HG03159 (cell line): Measurements from ENCODE around the gene FAM124A.

Experiments
- ATAC-seq: cut with Tn5 transposase; IDR thresholded peaks from one replicate; pipeline ENCODE4 v1.9.1; 2021; ENCODE audit warnings: mild to moderate bottlenecking, moderate library complexity; ENCODE audit not compliant: unreplicated experiment

FAM124A gene

DNA sequence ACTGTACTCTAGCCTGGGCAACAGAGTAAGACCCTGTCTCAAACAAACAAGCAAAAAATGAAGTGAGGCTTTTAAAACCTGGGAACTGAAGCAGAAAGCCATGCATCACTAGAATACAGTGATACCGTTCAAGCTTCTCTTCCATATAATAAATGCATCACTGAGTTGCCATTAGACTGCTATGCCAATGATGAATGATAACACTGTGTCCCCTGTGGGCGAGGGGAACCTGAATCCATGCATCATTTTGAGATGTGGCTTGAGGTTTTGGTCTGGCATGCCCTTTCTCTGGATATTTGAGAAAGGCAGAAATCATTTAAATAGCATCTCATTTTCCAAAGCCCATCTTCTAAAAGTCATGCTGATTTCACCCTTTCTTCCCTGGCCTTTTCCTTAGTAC lies 1.5 kb upstream of the FAM124A start:
- ATAC-seq = no peak

DNA sequence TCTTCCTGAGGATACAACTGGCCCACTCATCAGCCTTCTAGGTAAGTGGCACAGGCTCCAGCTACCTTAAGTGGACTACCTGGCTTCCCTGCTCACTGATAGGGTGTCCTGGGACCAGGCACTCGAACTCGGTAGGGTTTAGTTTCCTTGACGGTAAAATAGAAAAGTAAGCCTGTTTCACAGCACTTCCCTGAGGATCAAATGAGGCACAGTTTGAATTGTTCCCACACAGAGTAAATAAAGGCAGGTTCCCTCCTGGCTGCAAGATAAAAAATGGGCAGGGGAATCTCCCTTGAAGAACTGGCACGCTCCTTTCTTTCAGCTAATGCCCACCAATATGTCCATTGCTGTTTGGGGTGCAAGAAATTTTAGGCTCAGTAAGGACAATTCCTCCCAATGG lies 1.1 kb upstream of the FAM124A start:
- ATAC-seq = no peak

- ATAC-seq = no peak
Observed at GRCh38 chr13:51221674-51222036, 543 bp upstream of the FAM124A start.

DNA sequence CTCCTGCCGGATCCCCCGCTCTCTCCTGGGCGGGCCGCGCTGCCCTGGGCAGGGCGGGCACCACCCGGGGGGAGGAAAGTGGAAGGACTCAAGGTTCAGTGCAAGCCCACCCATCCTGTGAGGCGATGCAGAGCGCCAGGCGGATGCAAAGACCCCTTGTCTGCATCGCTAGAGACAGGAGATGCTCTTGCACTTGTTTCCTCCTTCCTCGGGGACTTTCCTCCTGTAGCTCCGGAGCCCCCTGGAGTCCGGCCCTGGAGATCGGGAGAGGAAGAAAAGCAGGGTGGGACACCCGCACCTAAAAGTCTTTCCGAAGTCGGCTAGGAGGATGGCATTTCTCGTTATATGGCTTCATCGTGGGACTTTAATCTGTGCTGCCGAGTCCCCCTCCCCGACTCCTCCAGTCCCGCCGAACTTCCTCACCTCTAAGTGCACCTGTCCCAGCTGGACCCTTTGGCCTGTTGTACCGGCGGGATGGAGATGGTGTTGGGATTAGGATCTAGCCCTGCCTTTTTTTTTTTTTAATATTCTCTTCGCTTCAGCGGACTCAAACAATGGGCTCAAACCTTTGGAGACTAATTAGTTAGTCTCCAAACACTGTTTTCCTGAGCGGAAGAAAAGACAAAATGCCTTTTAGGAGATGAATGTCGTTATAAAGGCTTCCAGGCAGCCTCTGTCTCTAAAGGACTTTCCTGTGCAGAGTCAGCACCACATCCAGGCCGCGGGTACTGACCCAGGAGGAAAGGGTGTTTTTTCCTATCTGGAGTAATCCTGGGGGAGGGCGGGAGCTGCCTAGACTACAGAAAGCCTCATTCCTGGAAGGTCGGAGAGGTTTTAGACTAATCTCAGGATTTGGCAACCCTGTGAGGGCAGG lies 725 bp downstream of the FAM124A start:
- peak; percentile 13 for ATAC-seq

DNA sequence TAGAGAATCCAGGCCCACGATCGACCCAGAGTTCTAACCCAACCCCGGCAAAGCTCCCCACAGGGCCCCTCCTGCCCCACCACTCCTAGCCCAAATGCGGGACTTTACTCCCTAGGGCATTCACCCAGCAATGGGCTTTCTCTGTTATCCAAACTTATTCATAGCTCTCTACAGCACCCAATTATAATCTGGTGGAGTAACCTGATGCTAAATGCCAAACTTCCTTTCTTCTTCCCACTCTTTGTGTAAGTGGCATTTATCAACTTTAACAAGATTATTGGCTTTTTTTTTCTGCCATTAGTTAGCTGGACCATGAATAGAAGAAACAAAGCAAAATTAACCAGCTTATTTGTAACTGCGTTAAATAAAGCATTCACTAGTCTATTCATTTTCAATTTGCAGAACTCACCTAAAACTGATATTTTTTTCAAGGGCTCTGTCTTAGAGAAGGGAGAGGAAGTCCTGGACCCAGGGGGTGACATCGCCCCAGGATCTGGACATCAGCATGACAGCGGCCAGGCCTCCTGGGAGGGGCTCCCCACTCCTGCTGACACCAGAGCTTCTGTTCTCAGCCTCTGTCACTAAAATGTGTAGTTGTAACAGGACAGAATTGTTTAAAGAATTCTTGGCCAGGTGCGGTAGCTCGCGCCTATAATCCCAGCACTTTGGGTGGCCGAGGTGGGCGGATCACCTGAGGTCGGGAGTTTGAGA lies 1.5 kb downstream of the FAM124A start:
- no peak for ATAC-seq

DNA sequence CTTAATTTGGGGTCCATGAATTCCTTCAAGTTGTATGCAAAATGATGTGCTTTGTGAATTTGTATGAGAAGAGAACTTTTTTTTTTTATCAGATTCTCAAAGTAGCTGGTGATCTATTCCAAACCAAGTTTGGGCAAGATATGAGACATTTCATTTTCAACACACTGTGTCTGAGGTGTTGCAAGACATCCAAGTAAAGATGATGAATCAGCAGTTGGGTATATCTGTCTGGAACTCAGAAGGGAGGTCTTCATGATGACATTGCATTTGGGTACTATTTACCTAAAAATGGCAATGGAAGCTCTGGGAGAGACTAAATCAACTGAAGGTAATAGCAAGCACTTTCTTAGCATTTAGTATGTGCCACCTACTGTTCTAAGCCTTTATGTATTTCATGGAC lies 2.8 kb downstream of the FAM124A start:
- no peak for ATAC-seq

- ATAC-seq = no peak
Observed at GRCh38 chr13:51227404-51227803, 5.2 kb downstream of the FAM124A start.

GRCh38 chr13:51229101-51229719 lies 7.0 kb downstream of the FAM124A start:
- no peak for ATAC-seq

- no peak for ATAC-seq
Observed at GRCh38 chr13:51229731-51230130, 7.5 kb downstream of the FAM124A start.

GRCh38 chr13:51230477-51231105 lies 8.4 kb downstream of the FAM124A start:
- no peak for ATAC-seq

DNA sequence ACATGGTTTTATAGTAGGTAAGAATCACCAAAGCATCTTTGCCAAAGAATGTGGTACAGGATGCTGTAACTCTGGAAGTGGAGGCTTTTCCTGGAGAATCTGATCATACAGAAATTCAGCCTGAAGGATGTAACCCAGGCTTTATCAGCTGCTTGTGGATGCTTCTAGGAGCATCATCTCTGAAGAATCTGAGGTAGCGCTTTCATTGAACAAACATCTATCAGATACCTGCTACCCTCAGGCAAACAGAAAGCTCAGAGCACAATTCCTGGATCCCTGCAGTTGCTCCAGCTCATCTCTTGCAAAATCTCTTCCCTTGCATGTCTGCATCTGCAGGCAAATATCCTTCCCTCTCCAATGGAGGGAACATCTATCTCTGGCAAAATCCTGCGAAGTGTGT lies 9.3 kb downstream of the FAM124A start:
- ATAC-seq = no peak

- ATAC-seq = no peak
Observed at GRCh38 chr13:51232328-51232727, 10.1 kb downstream of the FAM124A start.

DNA sequence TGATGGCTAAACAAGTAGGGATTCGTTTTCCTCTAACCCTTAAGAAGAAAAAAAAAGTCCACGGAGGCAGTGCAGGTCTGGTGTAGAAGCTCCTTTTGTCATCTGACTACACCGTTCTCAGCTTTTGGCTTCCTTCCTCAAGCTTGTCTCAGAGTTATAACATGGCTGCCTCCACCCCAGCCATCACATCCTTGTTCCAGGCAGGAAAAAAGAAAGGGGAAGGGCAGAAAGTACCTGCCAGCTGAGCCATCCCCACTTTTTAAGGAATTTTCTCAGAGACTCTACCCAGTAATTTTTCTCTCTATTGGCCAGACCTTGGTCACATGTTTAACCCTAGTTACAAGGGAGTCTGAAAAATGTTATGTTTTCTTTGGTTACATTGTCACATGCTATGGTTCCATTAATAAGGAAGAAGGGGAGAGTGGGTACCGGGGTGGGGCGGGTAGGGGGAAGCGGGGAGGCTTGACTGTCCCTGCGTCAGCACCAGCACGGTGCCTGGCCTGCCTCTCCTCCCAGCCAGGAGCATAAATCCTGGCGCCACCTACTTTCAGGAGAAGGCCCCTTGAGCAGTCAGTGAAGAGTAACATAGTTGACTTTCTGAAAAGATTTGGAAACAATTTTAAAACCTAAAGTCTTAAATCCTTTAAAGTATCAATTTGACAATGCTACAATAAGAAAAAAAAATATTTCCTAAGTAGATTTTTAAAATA lies 11.1 kb downstream of the FAM124A start:
- no peak for ATAC-seq

DNA sequence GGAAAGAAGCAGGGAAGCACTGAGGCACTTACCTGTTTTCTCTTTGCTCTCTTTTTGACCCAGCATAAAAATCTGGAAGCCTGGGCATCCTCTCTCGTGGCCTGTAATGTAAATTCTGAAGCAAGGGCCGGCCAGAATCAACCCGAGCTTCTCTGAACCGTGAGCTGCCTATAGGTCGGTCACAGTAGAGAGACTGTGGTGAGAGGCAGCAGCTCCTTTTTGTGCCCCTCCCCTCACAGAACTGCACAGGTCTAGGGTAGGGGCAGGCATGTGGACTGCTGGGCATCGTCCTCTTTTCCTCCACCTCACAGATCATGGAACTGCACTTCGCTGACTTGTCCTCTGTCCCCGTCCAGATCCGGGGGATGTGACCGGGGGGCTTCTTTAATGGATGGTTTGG lies 12.5 kb downstream of the FAM124A start:
- no peak for ATAC-seq

DNA sequence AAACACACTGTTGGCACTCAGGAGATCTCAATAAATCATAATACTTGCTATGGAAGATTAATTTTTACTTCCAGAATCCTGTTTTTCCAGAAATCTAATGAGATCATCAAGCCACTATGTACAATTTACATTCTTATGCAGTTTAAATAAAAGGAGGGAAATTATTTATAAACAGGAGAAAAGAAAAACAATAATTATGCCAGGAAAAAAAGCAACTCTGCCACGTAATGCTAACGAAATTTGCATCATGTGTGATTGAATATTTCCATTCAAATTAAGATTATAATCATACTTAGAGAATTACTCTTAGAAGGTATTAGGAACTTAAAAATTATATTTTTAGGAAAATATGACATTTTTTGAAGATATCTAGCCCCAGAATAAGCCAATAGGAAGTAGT lies 13.0 kb downstream of the FAM124A start:
- no peak for ATAC-seq

GRCh38 chr13:51235756-51236490 lies 13.7 kb downstream of the FAM124A start:
- ATAC-seq = no peak

DNA sequence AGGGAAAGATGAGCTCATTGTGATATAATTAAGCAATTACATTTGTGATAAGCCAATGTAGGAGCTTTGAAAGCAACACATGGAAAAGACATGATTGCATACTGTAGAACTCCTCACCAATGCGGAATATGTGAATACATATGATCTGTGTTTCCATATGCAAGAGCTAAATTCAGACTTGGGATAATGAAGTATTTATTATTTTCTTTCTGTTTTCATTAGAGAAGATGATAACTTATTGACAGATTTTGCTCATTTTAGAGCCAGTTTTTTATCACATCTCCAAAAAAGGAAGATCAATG lies 14.2 kb downstream of the FAM124A start:
- ATAC-seq = no peak

DNA sequence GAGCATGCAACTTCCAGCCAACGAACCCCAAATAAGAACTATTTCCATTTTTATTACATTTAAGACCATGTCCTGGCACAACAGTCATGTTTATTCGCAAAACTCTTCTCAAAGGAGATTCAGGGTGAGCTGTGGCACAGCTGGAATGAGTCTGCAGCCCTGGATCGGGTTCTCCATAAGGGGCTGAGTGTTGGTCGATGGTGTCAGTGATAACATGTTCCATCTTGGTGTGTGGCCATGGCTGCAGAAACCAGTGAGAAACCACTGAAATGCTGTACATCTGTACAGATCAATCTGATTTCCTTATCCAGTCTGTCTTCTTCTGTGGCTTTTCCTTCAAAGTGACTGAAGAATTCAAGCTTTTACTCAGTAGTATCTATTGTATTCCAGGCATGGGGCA lies 15.2 kb downstream of the FAM124A start:
- ATAC-seq = no peak

DNA sequence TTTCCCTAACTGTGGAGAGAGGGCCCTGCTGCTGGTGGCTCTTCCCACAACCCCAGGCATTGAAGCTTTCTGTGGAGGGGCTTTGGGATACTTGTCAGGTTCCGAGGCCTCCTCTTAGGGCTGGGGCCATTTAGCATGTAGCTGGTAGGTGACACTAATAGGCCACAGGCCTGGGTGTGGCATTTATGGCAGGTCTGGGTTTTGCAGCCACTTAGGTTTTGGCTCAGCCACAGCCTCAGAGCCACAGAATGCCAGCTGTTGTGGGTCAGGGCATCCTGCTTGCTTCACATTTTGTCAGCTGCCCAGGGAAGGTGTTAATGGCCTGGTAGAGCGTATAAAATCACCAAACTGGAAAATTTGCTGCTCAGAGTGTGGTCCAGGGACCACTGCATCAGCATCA lies 15.7 kb downstream of the FAM124A start:
- no peak for ATAC-seq

DNA sequence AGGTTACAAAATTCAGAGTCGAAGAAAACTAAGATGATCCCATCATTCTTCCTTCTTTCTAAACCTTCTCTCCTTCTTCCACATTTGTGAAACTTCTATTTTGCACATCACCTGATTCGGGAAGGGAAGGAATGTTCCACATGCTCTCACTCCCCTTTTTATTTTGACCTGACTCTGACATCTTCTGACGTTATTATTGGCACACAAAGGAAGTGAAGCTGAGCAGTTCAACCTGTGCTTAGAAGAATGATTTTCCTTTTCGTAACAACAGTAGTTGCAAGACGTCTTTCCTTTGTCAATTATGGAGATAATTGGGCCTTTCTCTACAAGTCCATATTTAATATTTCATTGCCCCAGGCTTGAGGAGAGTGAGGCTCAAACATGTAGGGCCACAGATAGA lies 18.0 kb downstream of the FAM124A start:
- ATAC-seq = no peak
